ENCODE data around the gene ZSWIM4.
"Not testable (repeated sequence)": the region's sequence is repeated elsewhere in the genome, so short reads cannot be mapped to it uniquely, and the experiment has no call there.

DNA sequence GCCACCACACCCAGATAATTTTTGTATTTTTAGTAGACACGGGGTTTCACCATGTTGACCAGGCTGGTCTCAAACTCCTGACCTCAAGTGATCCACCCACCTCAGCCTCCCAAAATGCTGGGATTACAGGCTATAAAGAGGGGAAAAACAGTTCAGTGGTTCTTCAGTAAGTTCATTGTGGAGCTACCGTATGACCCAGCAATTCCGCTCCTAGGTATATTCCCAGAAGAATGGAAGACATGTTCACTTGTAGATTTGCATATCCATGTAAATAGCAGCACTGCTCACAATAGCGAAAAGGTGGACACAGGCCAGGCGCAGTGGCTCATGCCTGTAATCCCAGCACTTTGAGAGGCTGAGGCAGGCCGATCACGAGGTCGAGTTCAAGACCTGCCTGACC is 15.4 kb upstream of the ZSWIM4 start:
- TF ChIP-seq EZH2 (IDR thresholded peaks at IDR 0.05; ENCODE audit: borderline replicate concordance, low read depth, low read length, poor library complexity, severe bottlenecking); CTCF (conservative IDR thresholded peaks at IDR 0.05; ENCODE audit: low read depth, low read length): not testable (repeated sequence)
